ENCODE measurements around the gene SLC35E2B.

Gene SLC35E2B

GRCh38 chr1:1609822-1610485 lies 82.6 kb downstream of the SLC35E2B start:
- no peak for DNase-seq (ENCODE audit: low read depth)
